Endothelial cell of umbilical vein (primary cell): Measurements from ENCODE around the gene C3orf49.

Experiments used
- CTCF ChIP-seq, 2 donors: IDR thresholded peaks; 1 replicate in 1 of 2; 2 replicates in 1 of 2; pipeline ENCODE4 v1.5.1; 2011; ENCODE audit warnings: low read length in 2 of 2, mild to moderate bottlenecking in 2 of 2, moderate library complexity in 2 of 2, control low read depth in 1 of 2, inconsistent platforms in 1 of 2, low read depth in 1 of 2; ENCODE audit not compliant: insufficient read depth in 1 of 2; ENCODE audit errors: extremely low read depth in 1 of 2
- EZH2 ChIP-seq: IDR thresholded peaks from 2 replicates; pipeline ENCODE4 v1.6.1; 2012; ENCODE audit warnings: borderline replicate concordance, low read depth, mild to moderate bottlenecking, moderate library complexity, low read length, inconsistent platforms; ENCODE audit not compliant: severe bottlenecking
- FOS ChIP-seq: IDR thresholded peaks from 2 replicates; pipeline ENCODE4 v1.6.1; 2011; ENCODE audit warnings: mild to moderate bottlenecking, low read length, moderate library complexity, borderline replicate concordance; ENCODE audit not compliant: insufficient read depth
- JUN ChIP-seq: IDR thresholded peaks from 2 replicates; pipeline ENCODE4 v1.6.1; 2011; ENCODE audit warnings: borderline replicate concordance, low read depth; ENCODE audit not compliant: insufficient read length, insufficient read depth
- MYC ChIP-seq: IDR thresholded peaks from one replicate; pipeline ENCODE4 v1.6.1; 2011; ENCODE audit warnings: mild to moderate bottlenecking, low read depth, low read length
- POLR2A ChIP-seq: IDR thresholded peaks from 2 replicates; pipeline ENCODE4 v1.6.1; 2012; ENCODE audit warnings: low read depth, mild to moderate bottlenecking, control low read depth, low read length
- POLR2AphosphoS5 ChIP-seq: IDR thresholded peaks from 2 replicates; pipeline ENCODE4 v1.6.1; 2012; ENCODE audit warnings: low read depth, mild to moderate bottlenecking, control low read depth, low read length, moderate library complexity; ENCODE audit not compliant: insufficient read depth
- TF ChIP-seq, protein P1 (sequence below): IDR thresholded peaks from 2 replicates; pipeline ENCODE4 v1.6.1; 2011; ENCODE audit not compliant: insufficient read depth, insufficient read length

DNA sequence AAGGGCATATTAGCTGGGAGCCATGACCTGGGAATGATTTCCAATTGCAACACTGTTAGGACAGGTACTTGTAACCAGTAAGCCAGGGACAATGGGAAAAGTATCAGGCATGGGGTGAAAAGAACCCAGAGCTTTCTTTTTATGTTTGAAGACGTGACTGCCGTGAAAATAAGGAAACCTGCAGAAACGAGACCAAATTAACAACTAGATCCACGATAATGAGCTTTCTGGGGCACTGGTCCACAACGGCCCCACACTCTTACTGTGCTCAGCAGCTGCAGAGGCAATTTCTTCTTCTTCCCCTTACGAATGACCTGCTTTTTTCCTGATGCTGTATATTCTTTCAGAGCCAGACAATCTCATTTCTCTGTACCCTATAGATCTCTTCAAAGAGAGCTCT is 11.4 kb downstream of the C3orf49 start:
- TF ChIP-seq CTCF (IDR thresholded peaks at IDR 0.05; ENCODE audit: extremely low read depth in 1 of 2, insufficient read depth in 1 of 2, low read depth in 1 of 2, low read length in 2 of 2) (no peak), MYC (no peak), EZH2 (no peak), POLR2A (no peak), POLR2AphosphoS5 (no peak), JUN (no peak), FOS (no peak)
- TF ChIP-seq, protein P1, sequence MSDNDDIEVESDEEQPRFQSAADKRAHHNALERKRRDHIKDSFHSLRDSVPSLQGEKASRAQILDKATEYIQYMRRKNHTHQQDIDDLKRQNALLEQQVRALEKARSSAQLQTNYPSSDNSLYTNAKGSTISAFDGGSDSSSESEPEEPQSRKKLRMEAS, result no peak
